HepG2 (cell line): ENCODE measurements around the gene TYMS. TPM values are rescaled to one million over a fixed set of nuclear protein-coding genes. Genes with fewer than 3 reads are reported as not detected.

Experiments
- ATF7 ChIP-seq, 2 experiments: fragments of 450-650 bp in 1 of 2; sonication (generic) in 1 of 2; formaldehyde crosslinking in 1 of 2; IDR thresholded peaks; 2 replicates each; pipeline versions ENCODE4 v1.4.0 to v1.6.1; 2016 to 2020; ENCODE audit warnings: antibody characterized with exemption in 1 of 2, mild to moderate bottlenecking in 1 of 2, missing genetic modification reagents in 1 of 2
- DNMT3B ChIP-seq: conservative IDR thresholded peaks from 2 replicates; pipeline ENCODE4 v1.6.1; 2016; ENCODE audit warnings: missing biosample characterization, control low read depth
- KDM4B ChIP-seq: sonication (generic); formaldehyde crosslinking; IDR thresholded peaks from 2 replicates; pipeline ENCODE4 v1.4.0; 2020; ENCODE audit warnings: missing genetic modification reagents
- MATR3 ChIP-seq: sonication (generic); formaldehyde crosslinking; IDR thresholded peaks from 2 replicates; pipeline ENCODE4 v1.4.0; 2020; ENCODE audit warnings: missing genetic modification reagents
- MNT ChIP-seq: fragments of 450-650 bp; IDR thresholded peaks from 2 replicates; pipeline ENCODE4 v1.6.1; 2016
- PAWR ChIP-seq: sonication (generic); formaldehyde crosslinking; IDR thresholded peaks from 2 replicates; pipeline ENCODE4 v1.4.0; 2020; ENCODE audit warnings: missing genetic modification reagents, mild to moderate bottlenecking, borderline replicate concordance
- PCBP1 ChIP-seq: fragments of 200-400 bp; formaldehyde crosslinking; IDR thresholded peaks from 2 replicates; pipeline ENCODE4 v1.6.1; 2017; ENCODE audit warnings: mild to moderate bottlenecking, low read depth, low read length, borderline replicate concordance
- PCBP2 ChIP-seq: fragments of 200-400 bp; formaldehyde crosslinking; optimal IDR thresholded peaks from 2 replicates; pipeline ENCODE3; 2018; ENCODE audit warnings: low read length, low read depth; ENCODE audit not compliant: poor library complexity, severe bottlenecking
- RBM22 ChIP-seq: fragments of 200-400 bp; formaldehyde crosslinking; optimal IDR thresholded peaks from 2 replicates; pipeline ENCODE3; 2017; ENCODE audit warnings: mild to moderate bottlenecking, low read length, moderate library complexity
- SIN3B ChIP-seq: fragments of 150-350 bp; IDR thresholded peaks from 2 replicates; pipeline ENCODE4 v1.6.1; 2014; ENCODE audit warnings: low read length
- SP140L ChIP-seq: sonication (generic); formaldehyde crosslinking; IDR thresholded peaks from 2 replicates; pipeline ENCODE4 v1.4.0; 2020; ENCODE audit warnings: missing genetic modification reagents, borderline replicate concordance
- TAF1 ChIP-seq: sonication (generic); formaldehyde crosslinking; IDR thresholded peaks from 2 replicates; pipeline ENCODE4 v1.4.0; 2020; ENCODE audit warnings: missing genetic modification reagents
- THAP11 ChIP-seq: IDR thresholded peaks from 2 replicates; pipeline ENCODE4 v1.6.1; 2016; ENCODE audit warnings: missing biosample characterization, missing genetic modification reagents
- TMF1 ChIP-seq: sonication (generic); formaldehyde crosslinking; IDR thresholded peaks from 2 replicates; pipeline ENCODE4 v1.8.1; 2022; ENCODE audit warnings: low read depth, missing genetic modification reagents
- ZBTB34 ChIP-seq: sonication (generic); formaldehyde crosslinking; IDR thresholded peaks from 2 replicates; pipeline ENCODE4 v1.8.0; 2022; ENCODE audit warnings: mild to moderate bottlenecking, missing genetic modification reagents
- ZKSCAN5 ChIP-seq: sonication (generic); formaldehyde crosslinking; IDR thresholded peaks from 2 replicates; pipeline ENCODE4 v1.5.1; 2020; ENCODE audit warnings: mild to moderate bottlenecking, missing genetic modification reagents
- ZMAT5 ChIP-seq: sonication (generic); formaldehyde crosslinking; IDR thresholded peaks from 2 replicates; pipeline ENCODE4 v1.5.0; 2020; ENCODE audit warnings: mild to moderate bottlenecking, low read depth, missing genetic modification reagents, borderline replicate concordance
- ZMYM2 ChIP-seq: sonication (generic); formaldehyde crosslinking; IDR thresholded peaks from 2 replicates; pipeline ENCODE4 v1.8.0; 2022; ENCODE audit warnings: mild to moderate bottlenecking, missing genetic modification reagents
- ZNF263 ChIP-seq: sonication (generic); formaldehyde crosslinking; IDR thresholded peaks from 2 replicates; pipeline ENCODE4 v1.4.0; 2020; ENCODE audit warnings: missing genetic modification reagents
- ZNF280B ChIP-seq: sonication (generic); formaldehyde crosslinking; IDR thresholded peaks from 2 replicates; pipeline ENCODE4 v1.5.0; 2020; ENCODE audit warnings: missing genetic modification reagents, mild to moderate bottlenecking, borderline replicate concordance
- ZNF414 ChIP-seq: sonication (generic); formaldehyde crosslinking; IDR thresholded peaks from 2 replicates; pipeline ENCODE4 v1.5.0; 2020; ENCODE audit warnings: missing genetic modification reagents
- ZNF597 ChIP-seq: sonication (generic); formaldehyde crosslinking; IDR thresholded peaks from 2 replicates; pipeline ENCODE4 v1.5.0; 2020; ENCODE audit warnings: missing genetic modification reagents
- polyA plus RNA-seq, 8 experiments: library from polyadenylated mRNA; depleted of rRNA in 3 of 8; stranded (reverse) in 7 of 8; unstranded in 1 of 8; fragments of >200 nt; fragmentation: Illumina TruSeq in 4 of 8; extraction: Trizol in 4 of 8; gene quantifications; 2 replicates each; pipeline versions ENCODE4 v1.2.1 to v1.2.3, GENCODE V29; 2011 to 2016; ENCODE audit warnings: low read depth in 4 of 8, missing spikeins in 1 of 8, mixed read lengths in 1 of 8; ENCODE audit not compliant: insufficient read depth in 1 of 8
- total RNA-seq, 5 experiments: library from RNA; depleted of rRNA; stranded (reverse); fragments of >200 nt; fragmentation: Illumina TruSeq; extraction: Trizol; gene quantifications; 2 replicates each; pipeline ENCODE4 v1.2.3, GENCODE V29; 2016; ENCODE audit warnings: low read depth in 1 of 5

TYMS gene
- total and polyA plus RNA-seq, 2 of the 13 experiments (the other 11 are each of a cell fraction or from before 2014, with no cell fraction given): 80.1 to 106 TPM

- TF ChIP-seq ZNF280B (CRISPR knock-in tag) (no peak), RBM22 (peak; percentile 66), DNMT3B (CRISPR knock-in tag) (no peak), ZNF263 (CRISPR knock-in tag) (peak; percentile 57), KDM4B (peak; percentile 54; the same call in 1 of the 2 replicates), ZBTB34 (0 out of 2 replicates have a peak, but pooled peaks have one; percentile 61), THAP11 (CRISPR knock-in tag) (no peak), PCBP1 (no peak), SP140L (0 out of 2 replicates have a peak, but pooled peaks have one; percentile 40), ZNF414 (CRISPR knock-in tag) (no peak), TAF1 (CRISPR knock-in tag) (peak; percentile 87), MATR3 (no peak), PAWR (no peak), TMF1 (CRISPR knock-in tag) (no peak), ZKSCAN5 (CRISPR knock-in tag) (no peak), ZNF597 (CRISPR knock-in tag) (no peak), MNT (peak; percentile 9; the same call in 1 of the 2 replicates), PCBP2 (no peak), ATF7 (IDR thresholded peaks at IDR 0.05) (no peak), ATF7 (CRISPR knock-in tag; IDR thresholded peaks at IDR 0.05) (no peak), ZMAT5 (CRISPR knock-in tag) (no peak), SIN3B (peak; percentile 85; the same call in 1 of the 2 replicates), ZMYM2 (peak; percentile 74; the same call in 1 of the 2 replicates)
Measured at GRCh38 chr18:658001-658946, 821 bp downstream of the TYMS start (continued).
